Stomach smooth muscle (tissue), 2 donors: Measurements from ENCODE around the gene TSHR.
"Not testable (repeated sequence)": the region's sequence is repeated elsewhere in the genome, so short reads cannot be mapped to it uniquely, and the experiment has no call there.

Experiments
- H3K27ac ChIP-seq: one replicate; pipeline ENCODE4 v1.7.0; 2013; ENCODE audit warnings: mild to moderate bottlenecking, low read length, inconsistent platforms
- H3K27me3 ChIP-seq, 2 donors: one replicate each; pipeline ENCODE4 v1.7.0; 2013; ENCODE audit warnings: low read length in 2 of 2; ENCODE audit not compliant: insufficient read depth in 2 of 2, control insufficient read depth in 1 of 2
- H3K36me3 ChIP-seq, 2 donors: one replicate each; pipeline ENCODE4 v1.7.0; 2013; ENCODE audit warnings: low read length in 2 of 2; ENCODE audit not compliant: control insufficient read depth in 2 of 2, insufficient read depth in 2 of 2
- H3K4me1 ChIP-seq: one replicate; pipeline ENCODE4 v1.7.0; 2013; ENCODE audit warnings: low read length; ENCODE audit not compliant: control insufficient read depth, insufficient read depth
- H3K4me3 ChIP-seq, 2 donors: one replicate each; pipeline ENCODE4 v1.7.0; 2013; ENCODE audit warnings: low read length in 2 of 2
- H3K9ac ChIP-seq, 2 donors: one replicate each; pipeline ENCODE4 v1.7.0; 2013; ENCODE audit warnings: low read length in 2 of 2, mild to moderate bottlenecking in 1 of 2
- H3K9me3 ChIP-seq, 2 donors: one replicate each; pipeline ENCODE4 v1.7.0; 2013; ENCODE audit warnings: low read length in 2 of 2; ENCODE audit not compliant: control insufficient read depth in 2 of 2
- donor health status: healthy.
- donor health status: Pancreatic carcinoma.

TSHR gene

DNA sequence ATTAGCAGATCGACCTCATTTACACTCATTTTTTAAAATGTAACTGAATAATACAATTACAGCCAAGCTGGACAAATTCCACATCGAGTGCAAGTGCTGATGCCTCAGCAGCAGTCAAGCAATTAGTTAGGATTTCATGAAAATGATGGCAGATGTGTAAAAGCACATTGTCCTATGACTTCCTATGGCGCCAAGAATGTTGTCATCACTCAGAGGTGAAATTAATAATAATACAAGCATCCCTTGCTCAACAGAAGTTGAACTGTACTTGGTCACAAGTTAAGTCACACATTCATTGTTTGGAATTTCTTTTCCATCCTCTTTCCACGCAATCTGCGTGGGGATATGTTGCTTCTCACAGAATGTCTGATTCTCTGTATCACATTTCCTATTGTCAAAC lies 148.0 kb downstream of the TSHR start:
- Histone ChIP-seq H3K27ac (no peak overlapping the region), H3K27me3 (no peaks in the 10 kb centered on the region), H3K9me3 (no peaks in the 10 kb centered on the region), H3K36me3 (no peaks in the 10 kb centered on the region), H3K9ac (no peak overlapping the region), H3K4me3 (no peak overlapping the region), H3K4me1 (no peaks in the 10 kb centered on the region)

DNA sequence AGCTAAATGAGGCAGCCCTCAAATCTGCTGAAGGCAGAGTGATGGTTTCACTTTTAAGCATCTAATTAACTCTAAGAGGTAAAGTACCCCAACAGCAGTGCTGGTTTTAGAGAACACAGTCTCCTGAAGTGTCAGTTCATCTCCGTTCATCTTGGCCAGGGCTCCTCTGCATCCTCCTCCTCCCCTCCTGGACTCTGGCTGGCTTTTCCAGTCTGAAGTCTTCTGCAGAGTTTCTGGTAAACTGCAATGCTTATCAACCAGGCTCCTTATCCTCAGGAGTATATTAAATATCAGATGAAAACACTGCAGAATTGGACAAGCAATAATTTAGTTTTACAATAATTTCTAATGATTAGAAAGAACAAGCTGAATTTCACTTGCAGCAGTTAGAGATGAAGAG lies 150.0 kb downstream of the TSHR start:
- H3K27ac ChIP-seq, result no peak overlapping the region
- H3K9me3 ChIP-seq, result no peaks in the 10 kb centered on the region
- H3K36me3 ChIP-seq, result no peaks in the 10 kb centered on the region
- no peak overlapping the region for H3K4me3 ChIP-seq
- no peak overlapping the region for H3K9ac ChIP-seq
- H3K27me3 ChIP-seq, result no peaks in the 10 kb centered on the region
- H3K4me1 ChIP-seq, result no peaks in the 10 kb centered on the region

DNA sequence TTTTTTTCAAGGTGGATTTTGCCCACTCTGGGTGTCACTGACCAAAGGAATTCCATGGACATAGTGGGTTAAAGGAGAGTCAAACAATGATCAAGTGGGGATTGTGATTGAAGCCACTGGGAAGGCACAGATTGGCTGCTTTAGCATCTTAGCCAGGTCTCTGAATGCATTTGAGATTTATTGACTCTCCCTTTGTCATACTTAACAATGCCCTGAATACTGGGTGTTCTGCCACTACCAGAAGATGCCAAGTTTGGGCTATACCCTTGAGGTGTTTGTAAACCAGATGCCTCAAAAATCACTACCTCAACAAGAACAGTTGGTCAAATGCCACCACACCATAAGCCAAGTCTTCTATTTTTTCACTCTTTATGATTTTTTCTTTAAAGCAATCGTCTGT lies 150.5 kb downstream of the TSHR start:
- Histone ChIP-seq H3K36me3 (no peaks in the 10 kb centered on the region), H3K4me3 (no peak overlapping the region), H3K4me1 (no peaks in the 10 kb centered on the region), H3K27me3 (no peaks in the 10 kb centered on the region), H3K27ac (no peak overlapping the region), H3K9ac (no peak overlapping the region), H3K9me3 (no peaks in the 10 kb centered on the region)

- Histone ChIP-seq H3K4me1 (no peaks in the 10 kb centered on the region), H3K27me3 (no peaks in the 10 kb centered on the region), H3K36me3 (no peaks in the 10 kb centered on the region), H3K9ac (no peak overlapping the region), H3K4me3 (no peak overlapping the region), H3K9me3 (no peaks in the 10 kb centered on the region), H3K27ac (no peak overlapping the region)
Observed at GRCh38 chr14:81110186-81110585, 154.8 kb downstream of the TSHR start.

- Histone ChIP-seq H3K27ac (no peak overlapping the region), H3K27me3 (no peaks in the 10 kb centered on the region), H3K9ac (no peak overlapping the region), H3K4me3 (no peak overlapping the region), H3K9me3 (no peaks in the 10 kb centered on the region), H3K4me1 (no peaks in the 10 kb centered on the region), H3K36me3 (no peaks in the 10 kb centered on the region)
Observed at GRCh38 chr14:81113176-81113575, 157.8 kb downstream of the TSHR start.

DNA sequence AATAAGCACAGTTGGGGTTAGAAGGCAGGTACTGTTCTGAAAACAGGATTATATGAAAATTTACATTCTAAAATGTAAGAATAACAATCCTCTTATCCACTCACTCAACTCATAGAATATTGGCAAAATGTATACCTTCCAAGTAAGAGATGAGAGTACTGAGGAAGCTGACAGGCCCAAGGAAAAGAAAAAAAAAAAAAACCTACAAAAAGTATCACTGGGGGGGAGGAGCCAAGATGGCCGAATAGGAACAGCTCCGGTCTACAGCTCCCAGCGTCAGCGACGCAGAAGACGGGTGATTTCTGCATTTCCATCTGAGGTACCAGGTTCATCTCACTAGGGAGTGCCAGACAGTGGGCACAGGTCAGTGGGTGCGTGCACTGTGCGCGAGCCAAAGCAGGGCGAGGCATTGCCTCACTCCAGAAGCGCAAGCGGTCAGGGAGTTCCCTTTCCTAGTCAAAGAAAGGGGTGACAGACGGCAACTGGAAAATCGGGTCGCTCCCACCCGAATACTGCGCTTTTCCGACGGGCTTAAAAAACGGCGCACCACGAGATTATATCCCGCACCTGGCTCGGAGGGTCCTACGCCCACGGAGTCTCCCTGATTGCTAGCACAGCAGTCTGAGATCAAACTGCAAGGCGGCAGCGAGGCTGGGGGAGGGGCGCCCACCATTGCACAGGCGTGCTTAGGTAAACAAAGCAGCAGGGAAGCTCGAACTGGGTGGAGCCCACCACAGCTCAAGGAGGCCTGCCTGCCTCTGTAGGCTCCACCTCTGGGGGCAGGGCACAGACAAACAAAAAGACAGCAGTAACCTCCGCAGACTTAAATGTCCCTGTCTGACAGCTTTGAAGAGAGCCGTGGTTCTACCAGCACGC lies 158.8 kb downstream of the TSHR start:
- not testable (repeated sequence) for H3K36me3 ChIP-seq, H3K4me3 ChIP-seq

GRCh38 chr14:81120501-81120900 lies 165.1 kb downstream of the TSHR start:
- Histone ChIP-seq H3K9ac (no peak overlapping the region), H3K36me3 (no peaks in the 10 kb centered on the region), H3K4me1 (no peaks in the 10 kb centered on the region), H3K9me3 (no peaks in the 10 kb centered on the region), H3K27ac (no peak overlapping the region), H3K4me3 (no peak overlapping the region), H3K27me3 (no peaks in the 10 kb centered on the region)

More for the DNA sequence above, 158.8 kb downstream of the TSHR start:
- H3K4me1 ChIP-seq, H3K9me3 ChIP-seq, H3K27ac ChIP-seq, H3K9ac ChIP-seq, H3K27me3 ChIP-seq: not testable (repeated sequence)

- Histone ChIP-seq H3K4me1 (no peaks in the 10 kb centered on the region), H3K36me3 (no peaks in the 10 kb centered on the region), H3K9me3 (no peaks in the 10 kb centered on the region), H3K27ac (no peak overlapping the region), H3K4me3 (no peak overlapping the region), H3K9ac (no peak overlapping the region), H3K27me3 (no peaks in the 10 kb centered on the region)
Observed at GRCh38 chr14:81122326-81122725, 166.9 kb downstream of the TSHR start.

- Histone ChIP-seq H3K4me3 (no peak overlapping the region), H3K36me3 (no peaks in the 10 kb centered on the region), H3K27ac (no peak overlapping the region), H3K27me3 (no peaks in the 10 kb centered on the region), H3K9me3 (no peaks in the 10 kb centered on the region), H3K9ac (no peak overlapping the region), H3K4me1 (no peaks in the 10 kb centered on the region)
Observed at GRCh38 chr14:81123811-81124210, 168.4 kb downstream of the TSHR start.

- no peaks in the 10 kb centered on the region for H3K36me3 ChIP-seq
- no peak overlapping the region for H3K27ac ChIP-seq
- no peaks in the 10 kb centered on the region for H3K27me3 ChIP-seq
- H3K4me1 ChIP-seq, result no peaks in the 10 kb centered on the region
- no peak overlapping the region for H3K4me3 ChIP-seq
- no peak overlapping the region for H3K9ac ChIP-seq
- H3K9me3 ChIP-seq, result no peaks in the 10 kb centered on the region
Observed at GRCh38 chr14:81125536-81125935, 170.1 kb downstream of the TSHR start.

DNA sequence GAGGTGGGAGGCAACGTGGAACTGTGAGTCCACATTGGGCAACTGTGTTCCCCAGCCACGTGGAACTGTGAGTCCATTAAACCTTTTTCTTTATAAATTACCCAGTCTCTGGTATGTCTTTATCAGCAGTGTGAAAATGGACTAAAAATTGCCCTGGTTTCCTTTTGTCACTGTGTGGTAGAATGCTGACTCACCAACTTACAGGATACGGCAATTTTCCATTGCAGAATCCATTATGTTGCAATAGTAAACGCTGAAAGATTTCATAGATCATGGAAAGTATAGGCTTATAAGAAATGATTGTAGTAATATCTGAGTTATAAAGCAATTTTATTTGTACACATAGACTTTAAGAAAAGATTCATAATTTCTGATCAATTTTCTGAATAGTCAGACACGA lies 172.4 kb downstream of the TSHR start:
- no peak overlapping the region for H3K4me3 ChIP-seq
- H3K27me3 ChIP-seq, result no peaks in the 10 kb centered on the region
- H3K9me3 ChIP-seq, result no peaks in the 10 kb centered on the region
- H3K36me3 ChIP-seq, result no peaks in the 10 kb centered on the region
- no peak overlapping the region for H3K27ac ChIP-seq
- no peak overlapping the region for H3K9ac ChIP-seq
- H3K4me1 ChIP-seq, result no peaks in the 10 kb centered on the region
